ENCODE results near the gene PTGER2. TPM values are rescaled to one million over a fixed set of nuclear protein-coding genes. Genes with fewer than 3 reads are reported as not detected.

PTGER2 gene
- total and polyA plus RNA-seq, 2 of the 13 experiments (the other 11 are each of a cell fraction or from before 2014, with no cell fraction given): not detected

DNA sequence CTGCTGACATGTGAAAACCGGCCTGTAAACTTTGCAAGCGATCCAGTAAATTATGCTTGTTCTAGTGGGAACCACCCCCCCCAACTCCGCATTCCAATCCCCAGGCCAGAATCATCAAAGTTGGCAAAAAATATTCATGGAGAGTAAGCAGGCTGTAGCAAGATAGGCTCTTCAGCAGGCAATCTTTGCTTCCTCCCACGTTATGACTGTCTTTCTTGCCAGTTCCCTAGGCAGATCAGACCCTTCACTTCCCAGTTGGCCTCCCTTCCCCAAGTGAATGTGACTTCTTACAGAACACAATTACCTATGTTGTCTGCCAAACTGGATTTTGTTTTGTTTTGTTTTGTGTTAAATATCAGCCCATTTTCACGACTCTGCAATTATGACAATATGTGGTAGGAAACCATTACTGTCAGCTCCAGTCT, 1.2 kb upstream of the PTGER2 start (continued):
- TF ChIP-seq ZNF609 (CRISPR knock-in tag; IDR thresholded peaks at IDR 0.05; ENCODE audit: borderline replicate concordance) (no peak), DR1 (CRISPR knock-in tag; IDR thresholded peaks at IDR 0.05) (no peak)

DNA sequence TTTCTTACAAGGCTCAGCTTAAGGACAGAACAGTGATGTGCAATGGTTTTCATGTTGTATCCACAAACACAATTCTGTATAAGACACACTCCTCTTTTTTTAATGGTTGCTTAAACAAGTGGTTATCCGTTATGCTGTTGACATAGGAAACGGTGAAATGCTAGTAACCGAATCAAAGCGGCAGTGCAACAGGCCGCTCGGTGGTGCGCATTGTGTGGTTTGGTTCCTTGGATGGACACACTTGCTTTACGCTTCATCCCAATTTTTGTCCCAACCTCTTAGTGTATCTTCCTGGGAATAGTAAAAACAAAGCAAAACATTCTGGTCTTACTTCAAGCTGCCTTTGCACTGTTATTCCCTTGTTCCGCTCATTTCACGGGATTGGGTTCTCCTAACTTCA, 650 bp upstream of the PTGER2 start:
- no peaks in the 10 kb centered on the region for H3K9me3 ChIP-seq (ENCODE audit: low read length)
- no peak overlapping the region for H3K27ac ChIP-seq (ENCODE audit: extremely low read length, insufficient read depth, low read length)
- ChIA-PET POLR2A (no interaction called here), CTCF (ENCODE audit: low intra/inter-chr PET ratio, low total read pairs) (no interaction called here)
- BruUV-seq (replicated peaks): no TSS peak
- WGBS (ENCODE audit: low lambda C conversion rate): 83% methylated on average over 10 of the region's 10 CpGs
- no peaks in the 10 kb centered on the region for H4K20me1 ChIP-seq (ENCODE audit: insufficient read depth, low read length)
- no peak overlapping the region for H3K9ac ChIP-seq (ENCODE audit: insufficient read depth, low read depth, low read length)
- no peaks in the 10 kb centered on the region for H3K79me2 ChIP-seq (ENCODE audit: insufficient read depth, low read length)
- no peaks in the 10 kb centered on the region for H3K4me1 ChIP-seq (ENCODE audit: insufficient read depth, low read length)
- no peak for FAIRE-seq
- H3K27me3 ChIP-seq (ENCODE audit: control insufficient read depth in 1 of 2, insufficient read depth in 2 of 2, low read length in 2 of 2): no peaks in the 10 kb centered on the region; a peak in 1 of 5 replicates
- no peak overlapping the region for H2AFZ ChIP-seq (ENCODE audit: low read length)
- H3K36me3 ChIP-seq (replicated peaks in 1 of 2; ENCODE audit: control insufficient read depth in 1 of 2, insufficient read depth in 2 of 2, low read length in 2 of 2): no peaks in the 10 kb centered on the region
- ATAC-seq: no peak
- H3K4me3 ChIP-seq (replicated peaks in 1 of 3; ENCODE audit: insufficient read depth in 1 of 3, low read depth in 2 of 3, low read length in 3 of 3): no peak overlapping the region
- in situ Hi-C loops (cut with HindIII; ENCODE audit: extremely low pct_ligation_motif_present, low pct_unique_long_range_greater_than_20kb): no loop called here
- no peak for DNase-seq (ENCODE audit: low spot score)
- H3K4me2 ChIP-seq (ENCODE audit: low read depth, low read length): no peak overlapping the region
- intact Hi-C loops (cut with micrococcal nuclease; ENCODE audit: unreplicated experiment): no loop called here
- TF ChIP-seq GATAD2A (CRISPR knock-in tag; IDR thresholded peaks at IDR 0.05) (no peak), NFATC3 (CRISPR knock-in tag; IDR thresholded peaks at IDR 0.05) (no peak), FOSL1 (CRISPR knock-in tag; IDR thresholded peaks at IDR 0.05; ENCODE audit: borderline replicate concordance) (no peak), ZBED4 (CRISPR knock-in tag; IDR thresholded peaks at IDR 0.05; ENCODE audit: borderline replicate concordance) (no peak), MXD4 (CRISPR knock-in tag; IDR thresholded peaks at IDR 0.05) (no peak), ZNF337 (CRISPR knock-in tag; IDR thresholded peaks at IDR 0.05; ENCODE audit: borderline replicate concordance, low read depth) (no peak), ZFP41 (CRISPR knock-in tag; IDR thresholded peaks at IDR 0.05; ENCODE audit: borderline replicate concordance) (no peak)
- TF ChIP-seq, protein P1, sequence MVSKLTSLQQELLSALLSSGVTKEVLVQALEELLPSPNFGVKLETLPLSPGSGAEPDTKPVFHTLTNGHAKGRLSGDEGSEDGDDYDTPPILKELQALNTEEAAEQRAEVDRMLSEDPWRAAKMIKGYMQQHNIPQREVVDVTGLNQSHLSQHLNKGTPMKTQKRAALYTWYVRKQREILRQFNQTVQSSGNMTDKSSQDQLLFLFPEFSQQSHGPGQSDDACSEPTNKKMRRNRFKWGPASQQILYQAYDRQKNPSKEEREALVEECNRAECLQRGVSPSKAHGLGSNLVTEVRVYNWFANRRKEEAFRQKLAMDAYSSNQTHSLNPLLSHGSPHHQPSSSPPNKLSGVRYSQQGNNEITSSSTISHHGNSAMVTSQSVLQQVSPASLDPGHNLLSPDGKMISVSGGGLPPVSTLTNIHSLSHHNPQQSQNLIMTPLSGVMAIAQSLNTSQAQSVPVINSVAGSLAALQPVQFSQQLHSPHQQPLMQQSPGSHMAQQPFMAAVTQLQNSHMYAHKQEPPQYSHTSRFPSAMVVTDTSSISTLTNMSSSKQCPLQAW (CRISPR knock-in tag; IDR thresholded peaks at IDR 0.05): no peak
- TF ChIP-seq, protein P2, sequence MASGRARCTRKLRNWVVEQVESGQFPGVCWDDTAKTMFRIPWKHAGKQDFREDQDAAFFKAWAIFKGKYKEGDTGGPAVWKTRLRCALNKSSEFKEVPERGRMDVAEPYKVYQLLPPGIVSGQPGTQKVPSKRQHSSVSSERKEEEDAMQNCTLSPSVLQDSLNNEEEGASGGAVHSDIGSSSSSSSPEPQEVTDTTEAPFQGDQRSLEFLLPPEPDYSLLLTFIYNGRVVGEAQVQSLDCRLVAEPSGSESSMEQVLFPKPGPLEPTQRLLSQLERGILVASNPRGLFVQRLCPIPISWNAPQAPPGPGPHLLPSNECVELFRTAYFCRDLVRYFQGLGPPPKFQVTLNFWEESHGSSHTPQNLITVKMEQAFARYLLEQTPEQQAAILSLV (CRISPR knock-in tag; IDR thresholded peaks at IDR 0.05; ENCODE audit: borderline replicate concordance): no peak
